RWPE1 (cell line): ENCODE results near the gene MBOAT1.

Source experiments
- CTCF ChIA-PET: fragments of 350-600 bp; sonication (Branson Sonifier 250); formaldehyde crosslinking; extraction: SDS; loops from one replicate; lab custom pipeline; 2021; lab: Yijun Ruan, JAX
- POLR2A ChIA-PET: fragments of 400-600 bp; formaldehyde crosslinking; extraction: SDS; loops from one replicate; lab custom pipeline; 2020; ENCODE audit warnings: antibody characterized with exemption; ENCODE audit not compliant: low non-redundant PET; lab: Yijun Ruan, JAX
- DNase-seq: peaks from one replicate; pipeline ENCODE4 v3.0.0; 2012; ENCODE audit warnings: low spot score
- H3K27ac ChIP-seq: fragments of 450-650 bp; 2 replicates; pipeline ENCODE4 v1.5.1; 2017
- TF ChIP-seq, protein P1 (sequence below): fragments of 450-650 bp; conservative IDR thresholded peaks from 2 replicates; pipeline ENCODE4 v1.5.1; 2017; ENCODE audit warnings: low read depth, mild to moderate bottlenecking

The MBOAT1 gene

DNA sequence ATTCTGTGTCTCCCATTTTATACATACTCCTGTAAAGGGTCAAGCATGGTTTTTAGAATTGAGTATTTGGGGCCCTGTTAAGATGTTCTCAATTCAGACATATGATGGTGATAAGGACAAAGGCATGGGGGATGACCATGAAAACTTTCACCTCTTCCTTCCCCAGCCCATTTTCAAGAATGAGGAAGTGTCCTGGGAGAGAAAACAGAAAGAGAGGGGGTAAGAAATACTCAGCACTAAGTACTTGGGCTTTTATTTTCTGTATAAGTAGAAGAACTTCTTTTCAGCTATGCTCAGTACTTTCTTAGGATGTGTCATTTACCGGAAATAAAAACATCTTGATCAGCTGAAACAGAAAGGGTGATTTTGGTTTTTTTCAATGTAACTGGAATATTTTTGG is 10.9 kb upstream of the MBOAT1 start:
- H3K27ac ChIP-seq, result no peak overlapping the region
- TF ChIP-seq, protein P1, sequence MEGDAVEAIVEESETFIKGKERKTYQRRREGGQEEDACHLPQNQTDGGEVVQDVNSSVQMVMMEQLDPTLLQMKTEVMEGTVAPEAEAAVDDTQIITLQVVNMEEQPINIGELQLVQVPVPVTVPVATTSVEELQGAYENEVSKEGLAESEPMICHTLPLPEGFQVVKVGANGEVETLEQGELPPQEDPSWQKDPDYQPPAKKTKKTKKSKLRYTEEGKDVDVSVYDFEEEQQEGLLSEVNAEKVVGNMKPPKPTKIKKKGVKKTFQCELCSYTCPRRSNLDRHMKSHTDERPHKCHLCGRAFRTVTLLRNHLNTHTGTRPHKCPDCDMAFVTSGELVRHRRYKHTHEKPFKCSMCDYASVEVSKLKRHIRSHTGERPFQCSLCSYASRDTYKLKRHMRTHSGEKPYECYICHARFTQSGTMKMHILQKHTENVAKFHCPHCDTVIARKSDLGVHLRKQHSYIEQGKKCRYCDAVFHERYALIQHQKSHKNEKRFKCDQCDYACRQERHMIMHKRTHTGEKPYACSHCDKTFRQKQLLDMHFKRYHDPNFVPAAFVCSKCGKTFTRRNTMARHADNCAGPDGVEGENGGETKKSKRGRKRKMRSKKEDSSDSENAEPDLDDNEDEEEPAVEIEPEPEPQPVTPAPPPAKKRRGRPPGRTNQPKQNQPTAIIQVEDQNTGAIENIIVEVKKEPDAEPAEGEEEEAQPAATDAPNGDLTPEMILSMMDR, result no peak
- POLR2A ChIA-PET, result no interaction called here
- CTCF ChIA-PET, result no interaction called here
- DNase-seq, result no peak

DNA sequence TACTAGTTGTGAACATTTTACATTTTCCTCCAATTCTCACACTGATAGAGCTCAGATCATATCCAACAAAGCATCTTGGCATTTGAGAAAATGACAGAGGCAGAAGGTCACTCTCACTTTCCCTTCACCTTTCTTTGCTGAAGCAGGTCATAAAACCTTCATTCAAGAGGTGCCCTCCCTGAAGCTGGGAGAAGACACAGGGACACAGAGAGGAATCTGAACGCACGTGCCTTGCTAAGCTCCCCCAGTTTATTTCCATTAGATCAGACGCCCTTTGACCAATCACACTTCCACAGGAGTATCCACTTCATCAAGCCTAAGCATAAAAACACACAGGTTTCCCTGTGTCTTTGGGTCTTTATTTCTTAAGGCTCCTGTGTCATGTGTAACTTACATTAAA is 9.2 kb upstream of the MBOAT1 start:
- TF ChIP-seq, protein P1, result no peak
- ChIA-PET CTCF (interaction anchor here (0.6 to 0.8 kb wide), 2 partner anchors 184 to 425 kb away, joined by 4 to 7 read pairs; no protein-coding TSS in a partner anchor), POLR2A (no interaction called here)
- no peak overlapping the region for H3K27ac ChIP-seq
- DNase-seq, result no peak

DNA sequence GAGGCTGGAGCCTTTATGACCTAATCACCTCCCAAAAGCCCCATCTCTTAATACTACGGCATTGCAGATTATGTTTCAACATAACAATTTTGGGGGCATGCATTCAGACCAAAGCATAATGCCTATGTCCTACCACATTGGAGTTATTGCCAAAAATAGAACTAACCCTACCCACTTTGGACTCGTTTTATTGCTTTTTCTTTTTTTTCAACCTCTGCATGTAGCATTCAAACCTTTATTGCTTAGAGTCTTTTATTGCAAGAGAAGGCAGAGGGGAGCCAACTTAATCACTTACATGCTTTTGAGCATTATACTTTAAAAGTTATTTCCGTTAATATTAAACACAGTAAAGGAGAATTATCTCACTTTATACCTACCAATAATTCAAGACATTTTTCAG is 8.1 kb upstream of the MBOAT1 start:
- no peak for DNase-seq
- ChIA-PET CTCF (no interaction called here), POLR2A (no interaction called here)
- no peak overlapping the region for H3K27ac ChIP-seq
- TF ChIP-seq, protein P1, result no peak

DNA sequence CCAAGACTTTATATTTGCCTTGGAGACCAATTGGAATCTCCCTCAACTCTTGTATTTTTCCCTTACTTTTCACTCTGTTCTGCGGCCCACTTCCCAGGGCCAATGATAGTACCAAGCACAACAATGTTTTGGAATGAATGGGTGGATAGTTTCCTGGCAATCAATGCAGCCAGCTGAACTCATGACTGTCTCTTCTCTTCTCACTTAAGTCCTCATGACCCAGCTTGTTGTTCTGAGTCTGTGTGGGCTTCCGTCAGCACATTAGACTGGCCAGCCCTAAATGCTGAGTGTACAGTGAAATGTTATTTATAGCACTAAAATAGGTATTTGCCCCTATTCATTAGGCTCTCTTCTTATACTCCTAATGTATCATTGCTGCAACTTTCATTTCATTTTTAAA is 5.6 kb upstream of the MBOAT1 start:
- ChIA-PET POLR2A (no interaction called here), CTCF (no interaction called here)
- DNase-seq, result no peak
- no peak overlapping the region for H3K27ac ChIP-seq
- TF ChIP-seq, protein P1, result no peak

DNA sequence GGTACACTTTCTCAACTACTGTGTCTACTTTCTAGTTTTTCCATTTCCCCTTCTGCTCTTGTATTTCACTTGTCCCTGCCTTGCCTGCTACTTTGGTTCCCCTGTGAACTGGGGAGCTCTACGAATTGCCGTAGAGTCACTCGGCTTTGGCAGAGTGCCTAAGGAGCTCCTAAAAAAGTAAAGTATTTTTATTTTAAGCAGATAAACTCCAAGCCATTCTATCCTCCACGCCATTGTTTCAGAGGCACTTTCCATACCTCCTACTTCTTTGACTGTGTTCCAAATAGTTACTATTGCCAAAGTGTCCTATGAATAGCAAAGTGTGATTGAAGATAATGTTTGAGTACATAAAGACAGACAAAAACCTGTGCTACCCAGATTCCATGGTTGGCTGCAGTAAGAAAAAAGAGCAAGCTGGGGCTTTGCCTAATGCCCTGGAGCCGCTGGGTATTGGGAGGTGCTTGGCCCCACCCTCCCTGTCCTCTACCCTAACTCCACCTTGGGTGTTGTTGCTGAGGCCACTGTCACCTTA is 5.1 kb upstream of the MBOAT1 start:
- CTCF ChIA-PET, result interaction anchor here (0.7 kb wide), 1 partner anchor 12 kb away, joined by 3 read pairs; no protein-coding TSS in a partner anchor
- TF ChIP-seq, protein P1, result no peak
- no peak overlapping the region for H3K27ac ChIP-seq
- POLR2A ChIA-PET, result no interaction called here
- no peak for DNase-seq

DNA sequence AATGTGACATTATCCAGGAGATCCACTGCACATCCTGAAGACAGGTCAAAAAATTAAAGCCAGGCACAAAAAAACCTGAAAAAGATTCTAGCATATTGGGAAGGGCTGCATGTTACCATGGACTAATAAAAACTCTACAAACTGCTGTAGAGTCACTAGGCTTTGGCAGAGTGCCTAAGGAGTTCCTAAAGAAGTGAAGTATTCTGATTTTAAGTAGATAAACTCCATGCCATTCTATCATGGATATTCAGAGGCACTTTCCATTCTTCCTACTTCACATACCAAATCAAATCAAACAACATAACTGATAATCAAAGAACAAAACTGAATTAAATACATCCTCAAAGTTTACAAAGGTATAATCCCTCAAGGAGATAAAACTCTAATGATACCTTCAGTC is 3.0 kb upstream of the MBOAT1 start:
- H3K27ac ChIP-seq, result no peak overlapping the region
- POLR2A ChIA-PET, result no interaction called here
- CTCF ChIA-PET, result interaction anchor here (1.1 kb wide), 1 partner anchor 88 kb away, joined by 3 read pairs; no protein-coding TSS in a partner anchor
- DNase-seq, result no peak
- TF ChIP-seq, protein P1, result no peak
